OCI-LY7 (cell line): ENCODE measurements around the gene HDAC9.

ENCODE experiments used
- EZH2phosphoT487 ChIP-seq: fragments of 200-600 bp; sonication (generic); IDR thresholded peaks from 2 replicates; pipeline ENCODE4 v1.6.1; 2018; ENCODE audit warnings: low read depth, borderline replicate concordance, mild to moderate bottlenecking, mixed run types, antibody characterized with exemption, low read length, moderate library complexity, mixed read lengths
- TF ChIP-seq, protein P1 (sequence below): fragments of 200-600 bp; sonication (generic); conservative IDR thresholded peaks from 2 replicates; pipeline ENCODE4 v1.5.1; 2014; ENCODE audit warnings: mild to moderate bottlenecking, antibody characterized with exemption, low read length, moderate library complexity, mixed read lengths

DNA sequence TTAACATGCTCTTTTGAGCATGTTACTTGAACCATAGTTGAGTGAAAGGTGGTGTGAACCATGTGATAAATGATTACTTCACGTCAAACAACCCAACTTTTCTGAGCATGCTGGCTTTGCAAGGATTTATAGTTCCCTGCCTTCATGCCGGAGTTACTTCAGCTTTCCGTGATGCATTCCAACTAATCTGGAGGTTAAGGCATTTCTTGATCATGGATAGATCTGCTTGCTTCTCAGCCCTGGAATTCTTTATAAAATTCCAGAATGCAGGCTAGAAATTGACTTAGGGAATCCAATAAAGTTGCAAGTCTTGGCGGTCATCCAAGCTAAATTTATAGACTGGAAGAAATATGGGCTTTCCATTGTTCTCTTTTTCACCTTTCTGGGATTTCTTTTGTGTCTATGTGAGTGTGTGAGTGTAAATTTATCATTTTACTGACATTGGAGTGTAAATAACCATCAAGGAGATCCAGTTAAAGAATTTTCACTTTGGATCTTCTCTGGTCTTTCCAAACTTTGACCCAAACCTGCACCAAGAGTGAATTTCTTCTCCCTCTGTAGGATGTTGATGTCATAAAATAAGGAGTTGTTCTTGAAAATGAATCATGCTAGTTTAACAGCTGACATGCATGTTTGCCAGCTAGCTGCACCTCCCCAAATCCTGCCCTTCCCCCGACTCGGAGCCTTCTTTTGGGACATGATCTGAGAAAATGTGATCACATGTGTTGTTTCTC lies 332.9 kb downstream of the HDAC9 start:
- TF ChIP-seq, protein P1, sequence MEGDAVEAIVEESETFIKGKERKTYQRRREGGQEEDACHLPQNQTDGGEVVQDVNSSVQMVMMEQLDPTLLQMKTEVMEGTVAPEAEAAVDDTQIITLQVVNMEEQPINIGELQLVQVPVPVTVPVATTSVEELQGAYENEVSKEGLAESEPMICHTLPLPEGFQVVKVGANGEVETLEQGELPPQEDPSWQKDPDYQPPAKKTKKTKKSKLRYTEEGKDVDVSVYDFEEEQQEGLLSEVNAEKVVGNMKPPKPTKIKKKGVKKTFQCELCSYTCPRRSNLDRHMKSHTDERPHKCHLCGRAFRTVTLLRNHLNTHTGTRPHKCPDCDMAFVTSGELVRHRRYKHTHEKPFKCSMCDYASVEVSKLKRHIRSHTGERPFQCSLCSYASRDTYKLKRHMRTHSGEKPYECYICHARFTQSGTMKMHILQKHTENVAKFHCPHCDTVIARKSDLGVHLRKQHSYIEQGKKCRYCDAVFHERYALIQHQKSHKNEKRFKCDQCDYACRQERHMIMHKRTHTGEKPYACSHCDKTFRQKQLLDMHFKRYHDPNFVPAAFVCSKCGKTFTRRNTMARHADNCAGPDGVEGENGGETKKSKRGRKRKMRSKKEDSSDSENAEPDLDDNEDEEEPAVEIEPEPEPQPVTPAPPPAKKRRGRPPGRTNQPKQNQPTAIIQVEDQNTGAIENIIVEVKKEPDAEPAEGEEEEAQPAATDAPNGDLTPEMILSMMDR = no peak
- TF ChIP-seq EZH2phosphoT487 = no peak
